Measurements from ENCODE around the gene MEMO1. TPM values are rescaled to one million over a fixed set of nuclear protein-coding genes. Genes with fewer than 3 reads are reported as not detected.

The MEMO1 gene
- total and polyA plus RNA-seq, 2 of the 4 experiments (the other 2 are of a cell fraction) = 23.7 to 49.7 TPM

GRCh38 chr2:31979018-31979417, 31.8 kb downstream of the MEMO1 start:
- ChIA-PET POLR2A (ENCODE audit: unreplicated experiment) (no interaction called here), CTCF (no interaction called here)
- H4K20me1 ChIP-seq (ENCODE audit: insufficient read depth, low read length) = peaks cover 57% of the 10 kb centered on the region

More at GRCh38 chr2:31979018-31979417, 31.8 kb downstream of the MEMO1 start:
- ATAC-seq (ENCODE audit: low read depth) (no peak), DNase-seq (no peak)
- intact Hi-C loops (cut with micrococcal nuclease) = no loop called here
- in situ Hi-C loops (cut with MboI; ENCODE audit: low sequenced_read_pairs) = no loop called here
- TF ChIP-seq CTCF (conservative IDR thresholded peaks at IDR 0.05; ENCODE audit: low read depth, low read length) = no peak
- TF ChIP-seq SMC3 (IDR thresholded peaks at IDR 0.05; ENCODE audit: low read depth, low read length) = no peak
- no peak for TF ChIP-seq CHD1 (IDR thresholded peaks at IDR 0.05; ENCODE audit: low read depth, low read length)
- TF ChIP-seq, protein P1, sequence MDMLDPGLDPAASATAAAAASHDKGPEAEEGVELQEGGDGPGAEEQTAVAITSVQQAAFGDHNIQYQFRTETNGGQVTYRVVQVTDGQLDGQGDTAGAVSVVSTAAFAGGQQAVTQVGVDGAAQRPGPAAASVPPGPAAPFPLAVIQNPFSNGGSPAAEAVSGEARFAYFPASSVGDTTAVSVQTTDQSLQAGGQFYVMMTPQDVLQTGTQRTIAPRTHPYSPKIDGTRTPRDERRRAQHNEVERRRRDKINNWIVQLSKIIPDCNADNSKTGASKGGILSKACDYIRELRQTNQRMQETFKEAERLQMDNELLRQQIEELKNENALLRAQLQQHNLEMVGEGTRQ (IDR thresholded peaks at IDR 0.05; ENCODE audit: low read depth, low read length) = no peak
- no peak for TF ChIP-seq MAFK (IDR thresholded peaks at IDR 0.05; ENCODE audit: low read depth, low read length)
- no peak for TF ChIP-seq NFE2L2 (IDR thresholded peaks at IDR 0.05; ENCODE audit: low read depth, low read length)
- TF ChIP-seq POLR2A (IDR thresholded peaks at IDR 0.05; ENCODE audit: low read depth, low read length) = no peak
- TF ChIP-seq RAD21 (IDR thresholded peaks at IDR 0.05; ENCODE audit: low read length) = no peak
- TF ChIP-seq RCOR1 (IDR thresholded peaks at IDR 0.05; ENCODE audit: insufficient replicate concordance, low read length) = no peak
- no peak for TF ChIP-seq ELK1 (IDR thresholded peaks at IDR 0.05; ENCODE audit: borderline replicate concordance, low read depth, low read length)
- TF ChIP-seq RFX5 (IDR thresholded peaks at IDR 0.05; ENCODE audit: low read depth, low read length) = no peak
- no peak for TF ChIP-seq FOS (IDR thresholded peaks at IDR 0.05; ENCODE audit: low read depth, low read length)
- no peak for TF ChIP-seq CEBPB (IDR thresholded peaks at IDR 0.05; ENCODE audit: low read depth, low read length)
- TF ChIP-seq BHLHE40 (IDR thresholded peaks at IDR 0.05; ENCODE audit: low read depth, low read length) = no peak
- TF ChIP-seq MAZ (IDR thresholded peaks at IDR 0.05; ENCODE audit: borderline replicate concordance, low read depth, low read length) = no peak
- no peak for TF ChIP-seq MXI1 (IDR thresholded peaks at IDR 0.05; ENCODE audit: borderline replicate concordance, low read depth, low read length)
- Histone ChIP-seq H3K4me1 (ENCODE audit: control insufficient read depth, insufficient read depth, low read length) (no peaks in the 10 kb centered on the region; the same call in 1 of the 2 replicates), H3K9me1 (ENCODE audit: insufficient read depth, low read length) (peaks cover 10% of the 10 kb centered on the region), H2BK5ac (ENCODE audit: low read depth, low read length, poor library complexity, severe bottlenecking) (no peak overlapping the region), H4K91ac (ENCODE audit: insufficient read depth, low read depth, low read length) (no peak overlapping the region), H3K27ac (ENCODE audit: insufficient read depth, low read length) (no peak overlapping the region), H2BK15ac (ENCODE audit: low read depth, low read length) (no peak overlapping the region), H3K56ac (ENCODE audit: extremely low read depth, insufficient read depth, low read length) (no peak overlapping the region), H3K9ac (ENCODE audit: low read depth, low read length) (no peak overlapping the region), H2BK120ac (ENCODE audit: low read depth, low read length) (no peak overlapping the region), H3K4ac (ENCODE audit: low read depth, low read length) (no peak overlapping the region), H3K9me3 (ENCODE audit: control insufficient read depth, insufficient read depth, low read length) (no peaks in the 10 kb centered on the region), H3K14ac (replicated peaks; ENCODE audit: low read depth, low read length) (no peak overlapping the region), H2BK20ac (ENCODE audit: low read depth, low read length) (no peak overlapping the region), H4K8ac (ENCODE audit: low read depth in 2 of 2, low read length in 2 of 2) (no peak overlapping the region), H3K79me1 (ENCODE audit: low read depth in 1 of 2, low read length in 2 of 2) (peaks cover 14 to 57% of the 10 kb centered on the region in 2 experiments), H2AFZ (replicated peaks; ENCODE audit: low read length, poor library complexity) (no peak overlapping the region), H2AK9ac (replicated peaks; ENCODE audit: low read depth, low read length, poor library complexity) (no peak overlapping the region), H3K27me3 (ENCODE audit: control insufficient read depth, insufficient read depth, low read length) (no peaks in the 10 kb centered on the region), H3K18ac (ENCODE audit: low read depth, low read length) (no peak overlapping the region), H3K4me3 (ENCODE audit: insufficient read depth, low read depth, low read length) (no peak overlapping the region), H3K23ac (ENCODE audit: low read depth, low read length) (no peak overlapping the region), H4K5ac (ENCODE audit: low read depth, low read length) (no peak overlapping the region), H3K36me3 (ENCODE audit: control insufficient read depth, insufficient read depth, low read length) (no peaks in the 10 kb centered on the region), H2AK5ac (ENCODE audit: low read depth, low read length) (no peak overlapping the region), H3K4me2 (ENCODE audit: low read depth, low read length) (no peak overlapping the region)
- WGBS, 2 experiments (ENCODE audit: extremely low coverage in 2 of 2, insufficient read length in 1 of 2) = no CpG with 5 or more reads among the region's 3 CpGs
- dilution Hi-C loops (cut with HindIII; ENCODE audit: low sequenced_read_pairs, unreplicated experiment) = no loop called here
- no TSS peak for BruUV-seq (replicated peaks)

Measured in IMR-90 (cell line).